NCI-H446 treated with DMSO at 0.1 percent for 48 hours (cell line): ENCODE data around the gene PCGF1.
"Not testable (repeated sequence)": the region's sequence is repeated elsewhere in the genome, so short reads cannot be mapped to it uniquely, and the experiment has no call there.

Experiments used
- DNase-seq: peaks from one replicate; lab custom pipeline; 2025; lab: John Stamatoyannopoulos, UW

PCGF1 gene

GRCh38 chr2:74472086-74472944 lies 35.2 kb downstream of the PCGF1 start, which contains the start of gene MRPL53:
Gene MRPL53, minus strand, starts transcription at chr2:74472680. Its CDS starts 20 bp downstream, at chr2:74472660.
- peak; percentile 76 for DNase-seq

DNA sequence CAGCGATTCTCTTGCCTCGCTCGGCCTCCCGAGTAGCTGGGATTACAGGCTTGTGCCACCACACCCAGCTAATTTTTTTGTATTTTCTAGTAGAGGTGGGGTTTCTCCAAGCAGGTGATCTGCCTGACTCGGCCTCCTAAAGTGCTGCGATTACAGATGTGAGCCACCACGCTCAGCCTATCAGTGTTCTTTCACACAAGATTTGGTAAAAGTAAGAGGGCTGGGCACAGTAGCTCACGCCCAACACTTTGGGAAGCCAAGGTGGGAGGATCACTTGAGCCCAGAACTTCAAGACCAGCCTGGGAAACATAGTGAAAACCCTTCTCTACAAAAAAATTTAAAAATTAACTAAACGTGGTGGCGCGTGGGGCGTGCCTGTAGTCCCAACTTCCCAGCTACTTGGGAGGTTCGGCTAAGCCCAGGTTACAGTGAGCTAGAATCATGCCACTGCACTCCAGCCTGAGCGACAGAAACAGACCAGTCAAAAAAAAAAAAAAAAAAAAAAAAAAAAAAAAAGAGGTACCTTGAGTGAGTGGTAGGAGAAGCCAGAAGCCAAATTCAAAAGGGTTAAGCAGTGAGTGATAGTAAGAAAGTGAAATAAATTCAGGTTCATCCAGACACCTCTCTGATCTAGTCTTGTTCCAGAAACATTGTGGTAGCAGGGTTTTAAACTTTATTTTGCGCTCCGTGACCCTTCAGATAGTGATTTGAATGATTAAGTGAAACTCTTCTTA lies 36.0 kb downstream of the PCGF1 start:
- DNase-seq = no peak

GRCh38 chr2:74470742-74471141 lies 36.8 kb downstream of the PCGF1 start:
- not testable (repeated sequence) for DNase-seq

DNA sequence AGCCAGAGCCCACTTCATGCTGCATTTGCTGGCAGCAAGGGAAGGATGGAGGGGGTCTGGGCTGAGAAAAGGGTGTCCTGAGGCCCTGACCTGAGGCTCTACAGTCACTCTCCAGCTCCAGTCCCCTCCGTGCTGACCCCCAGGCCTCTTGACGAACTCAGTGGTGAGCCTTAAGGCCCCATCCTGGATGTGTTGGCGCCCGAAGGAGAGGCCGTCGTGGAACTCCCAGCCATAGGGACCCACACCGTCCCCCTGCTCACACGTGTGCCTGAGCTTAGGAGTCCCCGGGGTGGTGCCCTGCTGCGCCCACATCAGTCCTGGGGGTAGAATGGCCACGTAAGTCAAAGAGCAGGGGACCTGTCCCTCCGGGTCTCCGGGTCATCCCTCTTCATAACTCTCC lies 43.1 kb downstream of the PCGF1 start:
- no peak for DNase-seq

GRCh38 chr2:74462786-74463105 lies 44.7 kb downstream of the PCGF1 start:
- DNase-seq = no peak

- no peak for DNase-seq
Observed at GRCh38 chr2:74462054-74462785, 45.3 kb downstream of the PCGF1 start.

DNA sequence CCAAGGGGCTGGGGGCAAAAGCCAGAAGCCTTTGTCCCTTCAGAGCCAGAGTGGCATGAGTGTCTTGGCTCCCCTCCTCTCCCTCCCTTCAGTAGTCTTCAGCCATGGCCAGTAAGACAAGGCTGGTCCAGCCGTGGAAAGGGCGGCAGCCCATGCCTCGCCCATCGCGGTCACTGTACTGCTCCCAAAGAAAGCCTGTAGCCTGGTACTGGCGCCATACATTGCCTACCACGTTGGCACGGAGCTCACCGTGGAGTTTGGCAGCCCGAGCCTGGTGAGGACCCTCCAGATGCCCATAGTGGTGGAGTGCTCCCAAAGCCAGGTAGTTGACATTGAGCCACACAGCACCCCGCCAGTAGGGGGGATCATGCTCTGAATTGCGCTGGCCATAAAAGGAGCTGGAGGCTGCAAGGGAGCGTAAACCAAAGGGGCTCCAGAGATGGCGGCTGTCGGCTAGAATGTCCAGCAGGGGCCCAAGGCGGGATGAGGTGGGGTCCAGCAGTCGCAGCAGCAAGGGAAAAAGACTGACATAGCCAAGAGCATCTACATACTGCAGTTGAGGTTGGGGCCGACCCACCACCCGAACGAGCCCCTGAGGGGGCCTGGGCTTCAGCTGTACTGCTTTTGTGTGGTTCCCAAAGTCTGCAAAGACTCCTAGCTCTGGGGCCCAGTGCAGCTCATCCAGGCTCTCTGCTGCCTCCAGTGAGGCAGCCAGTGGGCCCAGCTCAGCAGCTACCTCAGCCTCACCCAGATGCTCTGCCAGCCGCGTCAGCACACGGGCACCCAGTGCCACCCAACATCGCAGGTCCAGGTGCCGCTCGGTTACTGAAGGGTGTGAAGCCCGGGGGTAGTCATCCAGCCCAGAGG lies 46.1 kb downstream of the PCGF1 start:
- no peak for DNase-seq

DNA sequence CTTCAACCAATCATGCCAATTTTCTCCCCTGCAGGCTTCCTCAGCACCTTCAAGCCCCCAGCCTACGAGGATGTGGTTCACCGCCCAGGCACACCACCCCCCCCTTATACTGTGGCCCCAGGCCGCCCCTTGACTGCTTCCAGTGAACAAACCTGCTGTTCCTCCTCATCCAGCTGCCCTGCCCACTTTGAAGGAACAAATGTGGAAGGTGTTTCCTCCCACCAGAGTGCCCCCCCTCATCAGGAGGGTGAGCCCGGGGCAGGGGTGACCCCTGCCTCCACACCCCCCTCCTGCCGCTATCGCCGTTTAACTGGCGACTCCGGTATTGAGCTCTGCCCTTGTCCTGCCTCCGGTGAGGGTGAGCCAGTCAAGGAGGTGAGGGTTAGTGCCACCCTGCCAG lies 47.3 kb downstream of the PCGF1 start:
- DNase-seq = not testable (repeated sequence)

GRCh38 chr2:74459503-74460118 lies 47.9 kb downstream of the PCGF1 start:
- DNase-seq = not testable (repeated sequence)

DNA sequence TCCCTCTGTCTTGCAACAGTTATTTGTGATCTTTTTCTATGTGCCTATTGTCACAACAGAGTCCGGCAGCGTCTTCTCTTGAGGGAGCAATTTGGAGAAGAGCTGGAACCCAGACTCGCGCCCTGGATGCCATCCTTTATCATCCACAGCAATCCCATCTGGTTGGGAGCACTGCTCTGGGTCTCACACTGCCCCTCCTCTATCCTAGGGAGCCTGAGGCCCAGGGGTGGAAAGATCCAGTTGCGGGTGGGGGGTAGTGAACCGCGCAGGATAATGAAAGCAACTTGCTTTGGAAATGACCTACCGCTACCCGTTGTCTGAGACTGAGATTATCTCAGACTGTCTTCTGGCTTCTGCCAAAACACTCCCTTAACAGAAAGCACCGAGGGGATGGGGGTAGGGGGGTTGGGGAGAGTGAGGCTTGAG lies 48.5 kb downstream of the PCGF1 start:
- DNase-seq = no peak

DNA sequence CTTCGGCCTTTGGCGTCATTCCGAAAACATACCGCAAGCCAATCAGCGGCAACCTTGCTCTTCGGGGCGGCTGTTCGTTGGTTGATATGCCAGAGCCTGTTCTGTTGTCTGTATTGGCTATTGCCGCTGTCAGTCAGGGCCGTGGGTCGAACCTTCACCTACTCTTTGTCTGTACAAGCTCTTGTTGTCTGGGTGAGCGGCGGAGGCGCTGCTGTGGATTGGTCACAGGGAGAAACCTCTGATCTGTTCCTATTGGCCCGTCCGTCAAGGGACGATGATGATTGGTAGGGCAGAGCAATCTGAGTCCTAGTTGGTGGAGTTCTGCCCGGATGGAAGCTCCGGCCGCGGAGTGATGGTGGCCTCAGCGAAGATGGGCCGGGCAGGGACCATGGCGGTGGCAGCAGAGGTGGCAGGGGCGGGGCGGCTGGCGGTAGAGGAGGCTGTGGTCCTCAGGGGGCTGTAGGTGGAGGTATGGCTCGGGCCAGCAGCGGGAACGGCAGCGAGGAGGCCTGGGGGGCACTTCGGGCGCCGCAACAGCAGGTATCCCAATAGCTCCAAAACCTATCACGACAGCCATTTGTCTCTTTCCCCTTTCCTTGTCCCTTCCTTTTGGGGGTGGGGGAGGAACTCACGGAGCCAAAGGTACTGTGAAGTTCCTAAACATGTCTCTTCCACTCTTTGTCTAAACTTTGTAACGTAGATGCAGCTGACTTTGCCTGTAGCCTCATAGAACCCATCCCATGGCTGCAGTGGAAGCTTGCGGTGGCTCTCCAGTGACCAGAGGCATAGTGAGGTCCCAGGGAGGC lies 49.2 kb downstream of the PCGF1 start, which contains the start of gene WBP1:
TSS of gene WBP1 (plus strand) at position 307 of the 806 bp plus-strand sequence. CDS start at position 472, 165 bp downstream.
- peak; percentile 100 for DNase-seq

DNA sequence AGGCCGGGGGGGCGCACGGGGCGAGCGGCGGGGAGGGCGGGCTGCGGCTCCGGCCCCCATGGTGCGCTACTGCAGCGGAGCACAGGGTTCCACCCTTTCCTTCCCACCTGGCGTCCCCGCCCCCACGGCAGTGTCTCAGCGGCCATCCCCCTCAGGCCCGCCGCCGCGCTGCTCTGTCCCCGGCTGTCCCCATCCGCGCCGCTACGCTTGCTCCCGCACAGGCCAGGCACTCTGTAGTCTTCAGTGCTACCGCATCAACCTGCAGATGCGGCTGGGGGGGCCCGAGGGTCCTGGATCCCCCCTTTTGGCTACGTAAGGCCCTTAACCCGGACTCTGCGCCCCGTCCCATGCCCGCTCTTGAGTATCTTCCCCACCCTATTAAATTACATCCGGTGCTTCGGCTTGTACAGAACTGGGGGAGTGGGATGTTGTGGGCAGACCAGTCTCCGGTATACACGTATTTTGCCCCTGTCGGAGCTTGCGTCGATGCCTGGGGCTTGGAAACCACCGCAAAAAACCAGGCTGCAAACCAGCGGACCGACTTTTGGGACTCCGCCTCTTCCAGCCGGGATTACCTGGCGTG lies 49.9 kb downstream of the PCGF1 start:
- no peak for DNase-seq

- no peak for DNase-seq
Observed at GRCh38 chr2:74457129-74457548, 50.4 kb downstream of the PCGF1 start.
